Psoas muscle (tissue), 8 donors: ENCODE measurements around the gene RPS6KL1. TPM values are rescaled to one million over a fixed set of nuclear protein-coding genes. Genes with fewer than 3 reads are reported as not detected.
A peak's percentile ranks its signal among the peaks of the same experiment; 100 is the strongest.

Source experiments
- ATAC-seq, 4 donors: fragments of 200-7000 bp; cut with Tn5 transposase; one replicate each; pipeline ENCODE4 v1.9.1; 2020; ENCODE audit warnings: moderate library complexity in 3 of 4, mild to moderate bottlenecking in 2 of 4
- DNase-seq, 2 donors: peaks; one replicate each; pipeline ENCODE4 v3.0.0-alpha.2; 2020
- H3K27ac ChIP-seq: fragments of 200-600 bp; one replicate; pipeline ENCODE4 v1.8.0; 2022
- H3K27me3 ChIP-seq, 3 donors: fragments of 200-600 bp in 1 of 3; one replicate each; pipeline versions ENCODE4 v1.6.1 to v1.8.0; 2013 to 2022; ENCODE audit warnings: low read length in 2 of 3, mild to moderate bottlenecking in 2 of 3, moderate library complexity in 1 of 3; ENCODE audit not compliant: insufficient read depth in 3 of 3
- H3K36me3 ChIP-seq, 2 donors: fragments of 200-600 bp in 1 of 2; one replicate each; pipeline versions ENCODE4 v1.6.1 to v1.8.0; 2013 to 2022; ENCODE audit warnings: low read depth in 1 of 2, mild to moderate bottlenecking in 1 of 2, moderate library complexity in 1 of 2; ENCODE audit not compliant: insufficient read depth in 1 of 2
- H3K4me1 ChIP-seq: fragments of 200-600 bp; one replicate; pipeline ENCODE4 v1.8.0; 2022
- H3K4me3 ChIP-seq: fragments of 200-600 bp; one replicate; pipeline ENCODE4 v1.8.0; 2022; ENCODE audit warnings: mild to moderate bottlenecking
- H3K9me3 ChIP-seq: fragments of 200-600 bp; one replicate; pipeline ENCODE4 v1.8.0; 2022
- CTCF ChIP-seq: fragments of 200-600 bp; IDR thresholded peaks from one replicate; pipeline ENCODE4 v1.8.0; 2022; ENCODE audit warnings: antibody characterized with exemption
- WGBS, 3 donors: extraction: QIAGEN DNeasy Blood & Tissue Kit; methylation state at CpG; one replicate each; pipeline versions ENCODE4 v1.1.6 to v1.1.7; 2013; 5-methylcytosine and 5-hydroxymethylcytosine counted together
- intact Hi-C, 2 donors: fragments of 100-400 bp; cut with DNase I; formaldehyde crosslinking; loops; one replicate each; pipeline versions ENCODE4 v1.11.0 to v1.14.2; 2022
- polyA plus RNA-seq, 3 donors: library from polyadenylated mRNA; stranded (reverse); fragments of 200-250 nt; gene quantifications; one replicate each; pipeline ENCODE4 v1.2.3, GENCODE V29; 2013
- total RNA-seq, 4 donors: library from RNA; stranded (reverse); fragmentation: NEBNext Ultra II Directional in 2 of 4; extraction: Animal tissue kit (Norgen Biotek cat#: 25700) in 2 of 4; gene quantifications; one replicate each; pipeline versions ENCODE4 v1.2.1 to v1.2.4, GENCODE V29; 2021 to 2023
- donor health status: healthy with polysubstance abuse.
- donor health status: DM: no; HTN: no; CAD: no; lungs with moderate emphysema.
- donor health status: Bipolar disorder and iron deficiency.
- donor health status: healthy.
- donor health status: DM: yes; HTN: yes; CAD: no.
- donor health status: DM: no; HTN: no; CAD: no.
- donor health status: DM: no; HTN: no; CAD: no.
- donor health status: DM: yes; HTN: yes; CAD: no.

RPS6KL1 gene
- total and polyA plus RNA-seq, 7 donors: 9.4 to 34.1 (median 25.6) TPM

- Histone ChIP-seq H3K36me3 (no peaks in the 10 kb centered on the region), H3K4me1 (no peaks in the 10 kb centered on the region), H3K27ac (no peak overlapping the region), H3K9me3 (no peaks in the 10 kb centered on the region), H3K27me3 (no peaks in the 10 kb centered on the region), H3K4me3 (no peak overlapping the region)
- no peak for DNase-seq
- ATAC-seq: no peak
- intact Hi-C loops: no loop called here
- 83 to 86% (median 85%) methylated on average over 9 of the region's 9 CpGs for WGBS, 3 donors
- TF ChIP-seq CTCF: no peak
Observed at GRCh38 chr14:74950795-74951442, 27.9 kb upstream of the RPS6KL1 start.

GRCh38 chr14:74949859-74950573 lies 27.0 kb upstream of the RPS6KL1 start:
- H3K27ac ChIP-seq: no peak overlapping the region
- H3K27me3 ChIP-seq: no peaks in the 10 kb centered on the region
- WGBS, 3 donors: 86 to 87% (median 86%) methylated on average over 17 of the region's 17 CpGs
- DNase-seq: peak in 1 of 2 donors; percentile 55
- H3K4me1 ChIP-seq: no peaks in the 10 kb centered on the region
- no peak for ATAC-seq
- intact Hi-C loops: loop anchor here (5.0 to 10.0 kb wide), 3 partner anchors 52 to 135 kb away; partner anchors contain the start of gene EIF2B2 (in 2 of the 2)
- TF ChIP-seq CTCF: no peak
- H3K36me3 ChIP-seq: no peaks in the 10 kb centered on the region
- no peaks in the 10 kb centered on the region for H3K9me3 ChIP-seq
- H3K4me3 ChIP-seq: no peak overlapping the region

- WGBS, 3 donors: 88 to 93% (median 93%) methylated on average over 16 of the region's 16 CpGs
- no peaks in the 10 kb centered on the region for H3K36me3 ChIP-seq
- intact Hi-C loops: loop anchor here (5.0 to 10.0 kb wide), 3 partner anchors 53 to 136 kb away; partner anchors contain the start of gene EIF2B2 (in 2 of the 2)
- no peaks in the 10 kb centered on the region for H3K27me3 ChIP-seq
- peak in 1 of 2 donors; percentile 52 for DNase-seq
- no peak for ATAC-seq
- no peak for TF ChIP-seq CTCF
- H3K4me1 ChIP-seq: no peaks in the 10 kb centered on the region
- H3K4me3 ChIP-seq: no peak overlapping the region
- H3K27ac ChIP-seq: no peak overlapping the region
- no peaks in the 10 kb centered on the region for H3K9me3 ChIP-seq
Observed at GRCh38 chr14:74949191-74949601, 26.1 kb upstream of the RPS6KL1 start.

- Histone ChIP-seq H3K4me3 (no peak overlapping the region), H3K4me1 (no peaks in the 10 kb centered on the region)
- no peak for DNase-seq
Observed at GRCh38 chr14:74948228-74949175, 25.4 kb upstream of the RPS6KL1 start.

More at GRCh38 chr14:74948228-74949175, 25.4 kb upstream of the RPS6KL1 start:
- TF ChIP-seq CTCF: no peak
- intact Hi-C loops: loop anchor here (5.0 to 10.0 kb wide), 3 partner anchors 54 to 136 kb away; partner anchors contain the start of gene EIF2B2 (in 2 of the 2)
- Histone ChIP-seq H3K9me3 (no peaks in the 10 kb centered on the region), H3K36me3 (no peaks in the 10 kb centered on the region), H3K27ac (no peak overlapping the region), H3K27me3 (no peaks in the 10 kb centered on the region)
- no peak for ATAC-seq
- 69 to 79% (median 77%) methylated on average over 18 to 23 of the region's 23 CpGs for WGBS, 3 donors
